Neuron (in vitro differentiated cells): ENCODE measurements around the gene CEP250.

ENCODE experiments used
- H2AFZ ChIP-seq: one replicate; pipeline ENCODE4 v1.6.1; 2013; ENCODE audit warnings: low read depth, mild to moderate bottlenecking, inconsistent platforms, low read length, moderate library complexity
- H3K27me3 ChIP-seq: one replicate; pipeline ENCODE4 v1.6.1; 2013; ENCODE audit warnings: low read length; ENCODE audit not compliant: insufficient read depth
- H3K36me3 ChIP-seq: one replicate; pipeline ENCODE4 v1.6.1; 2013; ENCODE audit warnings: low read length; ENCODE audit not compliant: insufficient read depth
- H3K4me1 ChIP-seq: one replicate; pipeline ENCODE4 v1.6.1; 2013; ENCODE audit warnings: low read length; ENCODE audit not compliant: insufficient read depth
- H3K4me3 ChIP-seq: 2 replicates; pipeline ENCODE4 v1.5.1; 2013; ENCODE audit warnings: mild to moderate bottlenecking, low read length, moderate library complexity
- H3K9me3 ChIP-seq: one replicate; pipeline ENCODE4 v1.6.1; 2013; ENCODE audit warnings: low read length

CEP250 gene

DNA sequence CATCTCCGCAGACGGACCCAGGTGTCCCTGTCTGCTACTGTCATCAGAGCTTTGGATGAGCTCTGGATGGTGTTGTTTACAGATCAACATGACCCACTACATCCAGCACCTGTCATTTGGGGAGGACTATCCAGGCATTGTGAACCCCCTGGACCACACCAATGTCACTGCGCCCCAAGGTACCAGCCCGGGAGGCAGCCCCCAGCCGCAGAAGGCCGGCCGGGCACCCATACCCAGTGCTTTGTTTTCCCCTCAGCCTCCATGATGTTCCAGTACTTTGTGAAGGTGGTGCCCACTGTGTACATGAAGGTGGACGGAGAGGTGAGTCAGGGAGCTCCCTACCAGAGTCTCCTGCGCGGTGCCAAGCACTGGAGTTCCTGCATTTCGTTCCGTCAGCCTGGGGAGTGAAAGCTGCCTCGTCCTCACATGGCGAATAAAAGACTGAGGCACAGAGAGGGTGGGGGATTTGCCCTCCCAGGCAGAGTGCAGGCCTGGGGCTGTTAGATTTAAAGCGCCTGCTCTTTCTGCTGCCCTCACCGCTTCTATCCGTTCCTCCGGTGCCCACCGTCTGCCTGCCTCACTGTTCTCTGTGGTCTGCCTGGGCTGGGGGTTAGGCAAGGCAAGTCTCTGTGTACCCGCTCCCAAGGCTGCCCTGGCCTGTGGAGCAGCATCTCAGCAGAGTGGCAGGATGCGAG, 100.7 kb downstream of the CEP250 start:
- H2AFZ ChIP-seq: no peak overlapping the region
- H3K9me3 ChIP-seq: no peaks in the 10 kb centered on the region
- H3K4me3 ChIP-seq: no peak overlapping the region
- peaks cover 72% of the 10 kb centered on the region for H3K36me3 ChIP-seq
- no peaks in the 10 kb centered on the region for H3K27me3 ChIP-seq
- no peaks in the 10 kb centered on the region for H3K4me1 ChIP-seq

- H2AFZ ChIP-seq: no peak overlapping the region
- no peak overlapping the region for H3K4me3 ChIP-seq
- no peaks in the 10 kb centered on the region for H3K27me3 ChIP-seq
- H3K4me1 ChIP-seq: no peaks in the 10 kb centered on the region
- peaks cover 64% of the 10 kb centered on the region for H3K36me3 ChIP-seq
- H3K9me3 ChIP-seq: no peaks in the 10 kb centered on the region
Observed at GRCh38 chr20:35556871-35557270, 101.5 kb downstream of the CEP250 start.

- H3K9me3 ChIP-seq: no peaks in the 10 kb centered on the region
- H3K36me3 ChIP-seq: peaks cover 49% of the 10 kb centered on the region
- no peaks in the 10 kb centered on the region for H3K27me3 ChIP-seq
- no peaks in the 10 kb centered on the region for H3K4me1 ChIP-seq
- H3K4me3 ChIP-seq: no peak overlapping the region
- no peak overlapping the region for H2AFZ ChIP-seq
Observed at GRCh38 chr20:35558451-35558850, 103.1 kb downstream of the CEP250 start.

GRCh38 chr20:35559042-35559693, 103.8 kb downstream of the CEP250 start:
- Histone ChIP-seq H3K4me3 (no peak overlapping the region), H3K9me3 (no peaks in the 10 kb centered on the region), H3K36me3 (peaks cover 45% of the 10 kb centered on the region), H2AFZ (no peak overlapping the region), H3K27me3 (no peaks in the 10 kb centered on the region), H3K4me1 (no peaks in the 10 kb centered on the region)

- Histone ChIP-seq H3K4me1 (no peaks in the 10 kb centered on the region), H3K27me3 (no peaks in the 10 kb centered on the region), H3K4me3 (no peak overlapping the region), H2AFZ (no peak overlapping the region), H3K36me3 (peaks cover 36% of the 10 kb centered on the region), H3K9me3 (no peaks in the 10 kb centered on the region)
Observed at GRCh38 chr20:35560105-35560511, 104.7 kb downstream of the CEP250 start.

GRCh38 chr20:35560541-35560940, 105.1 kb downstream of the CEP250 start:
- Histone ChIP-seq H3K4me3 (no peak overlapping the region), H3K9me3 (no peaks in the 10 kb centered on the region), H3K4me1 (no peaks in the 10 kb centered on the region)

DNA sequence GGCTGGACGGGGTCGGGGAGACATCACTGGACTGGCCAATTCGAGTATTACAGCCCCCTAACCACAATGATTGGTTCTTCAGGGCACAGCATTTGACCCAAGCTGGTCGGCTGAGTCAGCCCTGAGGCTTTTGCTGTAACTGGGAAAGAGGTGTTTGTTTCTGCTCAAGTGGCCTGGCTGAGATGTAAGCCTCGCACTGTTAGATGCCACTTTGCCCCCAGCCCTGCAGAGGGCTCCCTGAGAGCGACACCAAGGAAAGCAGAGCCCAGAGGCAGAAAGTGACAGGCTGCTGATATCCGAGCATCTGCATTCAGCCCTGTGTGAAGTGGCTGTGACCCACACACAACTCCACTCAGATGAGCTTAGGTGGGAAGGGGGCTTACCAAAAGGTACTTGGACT, 105.9 kb downstream of the CEP250 start:
- H3K36me3 ChIP-seq: peaks cover 24% of the 10 kb centered on the region
- H3K9me3 ChIP-seq: no peaks in the 10 kb centered on the region
- H3K4me3 ChIP-seq: no peak overlapping the region
- no peaks in the 10 kb centered on the region for H3K27me3 ChIP-seq
- no peaks in the 10 kb centered on the region for H3K4me1 ChIP-seq
- H2AFZ ChIP-seq: no peak overlapping the region

More at GRCh38 chr20:35560541-35560940, 105.1 kb downstream of the CEP250 start:
- H3K27me3 ChIP-seq: no peaks in the 10 kb centered on the region
- H2AFZ ChIP-seq: no peak overlapping the region
- peaks cover 32% of the 10 kb centered on the region for H3K36me3 ChIP-seq

- Histone ChIP-seq H3K4me3 (no peak overlapping the region), H3K36me3 (peaks cover 20% of the 10 kb centered on the region), H3K9me3 (no peaks in the 10 kb centered on the region), H3K27me3 (no peaks in the 10 kb centered on the region), H3K4me1 (no peaks in the 10 kb centered on the region), H2AFZ (no peak overlapping the region)
Observed at GRCh38 chr20:35561671-35562070, 106.3 kb downstream of the CEP250 start.

DNA sequence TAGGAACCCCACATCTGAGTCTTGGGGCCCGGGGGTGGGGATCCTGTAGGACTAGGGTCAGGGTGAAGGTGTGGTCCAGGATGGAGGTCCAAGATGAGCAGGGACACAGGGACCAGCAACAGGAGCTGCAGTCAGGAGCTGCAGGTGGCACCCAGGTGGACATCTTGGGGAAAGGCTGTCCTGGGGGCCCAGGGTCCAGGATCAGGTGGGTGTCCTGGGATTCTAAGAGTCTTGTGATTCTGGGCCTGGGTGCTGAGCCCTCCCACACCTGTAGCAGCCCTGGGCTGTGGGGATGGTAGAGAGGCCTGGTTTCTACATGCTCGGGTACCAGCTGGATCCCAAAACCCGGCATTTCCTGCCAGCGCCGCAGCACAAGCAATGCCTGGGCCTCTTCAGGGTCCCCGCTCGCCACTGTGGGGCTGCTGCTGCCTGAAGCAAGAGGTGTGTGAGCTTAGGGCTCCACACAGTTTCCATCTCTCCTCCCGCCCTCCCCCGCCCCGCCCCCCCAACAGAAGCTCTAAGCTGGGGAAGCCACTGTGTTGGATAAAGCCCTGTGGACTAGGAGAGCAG, 107.2 kb downstream of the CEP250 start:
- no peak overlapping the region for H2AFZ ChIP-seq
- H3K36me3 ChIP-seq: peaks cover 11% of the 10 kb centered on the region
- H3K4me3 ChIP-seq: no peak overlapping the region
- H3K4me1 ChIP-seq: no peaks in the 10 kb centered on the region
- no peaks in the 10 kb centered on the region for H3K27me3 ChIP-seq
- H3K9me3 ChIP-seq: no peaks in the 10 kb centered on the region

DNA sequence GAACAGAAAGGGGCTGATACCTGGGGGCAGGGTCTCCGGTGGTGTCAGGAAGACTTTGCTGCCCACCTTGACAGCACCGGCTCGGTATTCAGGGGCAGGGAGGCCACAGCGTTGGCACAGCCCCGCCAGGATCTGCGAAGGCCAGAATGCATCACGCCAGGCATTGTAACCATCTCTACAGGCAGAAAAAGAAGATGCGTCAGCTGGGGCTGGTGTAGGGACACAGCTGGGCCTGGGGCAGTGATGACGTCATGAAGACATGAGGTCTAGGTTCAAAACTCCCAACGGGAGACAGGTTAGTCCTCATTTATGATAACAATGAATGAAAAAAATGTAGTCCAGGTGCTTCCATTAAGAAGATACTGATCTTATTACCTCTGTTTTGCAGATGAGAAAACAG, 108.4 kb downstream of the CEP250 start:
- no peak overlapping the region for H3K4me3 ChIP-seq
- H3K27me3 ChIP-seq: no peaks in the 10 kb centered on the region
- no peaks in the 10 kb centered on the region for H3K36me3 ChIP-seq
- no peaks in the 10 kb centered on the region for H3K9me3 ChIP-seq
- no peaks in the 10 kb centered on the region for H3K4me1 ChIP-seq
- no peak overlapping the region for H2AFZ ChIP-seq

GRCh38 chr20:35564905-35565304, 109.5 kb downstream of the CEP250 start:
- Histone ChIP-seq H3K27me3 (no peaks in the 10 kb centered on the region), H3K4me3 (no peak overlapping the region), H2AFZ (no peak overlapping the region), H3K4me1 (no peaks in the 10 kb centered on the region), H3K9me3 (no peaks in the 10 kb centered on the region), H3K36me3 (no peaks in the 10 kb centered on the region)

GRCh38 chr20:35568645-35569044, 113.2 kb downstream of the CEP250 start:
- H3K27me3 ChIP-seq: no peaks in the 10 kb centered on the region
- H2AFZ ChIP-seq: no peak overlapping the region
- H3K4me1 ChIP-seq: no peaks in the 10 kb centered on the region
- no peaks in the 10 kb centered on the region for H3K9me3 ChIP-seq
- no peaks in the 10 kb centered on the region for H3K36me3 ChIP-seq
- H3K4me3 ChIP-seq: no peak overlapping the region
